Sigmoid colon (tissue), 4 donors: ENCODE data around the gene BTBD7.

Source experiments
- CTCF ChIP-seq, 4 experiments: fragments of 450-650 bp in 3 of 4; fragments of 200-600 bp in 1 of 4; IDR thresholded peaks; one replicate each; pipeline ENCODE4 v1.5.1; 2016 to 2019; ENCODE audit warnings: antibody characterized with exemption in 4 of 4, mild to moderate bottlenecking in 3 of 4, moderate library complexity in 2 of 4
- EP300 ChIP-seq, 4 donors: sonication (generic); formaldehyde crosslinking; IDR thresholded peaks; one replicate each; pipeline ENCODE4 v1.6.1; 2017; ENCODE audit warnings: antibody characterized with exemption in 4 of 4
- POLR2AphosphoS5 ChIP-seq, 4 donors: sonication (generic); formaldehyde crosslinking; IDR thresholded peaks; one replicate each; pipeline ENCODE4 v1.6.1; 2017; ENCODE audit warnings: antibody characterized with exemption in 4 of 4

- TF ChIP-seq CTCF (IDR thresholded peaks at IDR 0.05) = no peak
- no peak for TF ChIP-seq POLR2AphosphoS5 (IDR thresholded peaks at IDR 0.05)
- TF ChIP-seq EP300 (IDR thresholded peaks at IDR 0.05) = no peak
Measured at GRCh38 chr14:93379831-93380230, 47.0 kb upstream of the BTBD7 start.
